Measurements from ENCODE around the gene UTP11. TPM values are rescaled to one million over a fixed set of nuclear protein-coding genes. Genes with fewer than 3 reads are reported as not detected.

The UTP11 gene
- total and polyA plus RNA-seq, 2 donors (not counting 3 experiments of a cell fraction or from before 2014, with no cell fraction given): 20.1 to 54.1 TPM

DNA sequence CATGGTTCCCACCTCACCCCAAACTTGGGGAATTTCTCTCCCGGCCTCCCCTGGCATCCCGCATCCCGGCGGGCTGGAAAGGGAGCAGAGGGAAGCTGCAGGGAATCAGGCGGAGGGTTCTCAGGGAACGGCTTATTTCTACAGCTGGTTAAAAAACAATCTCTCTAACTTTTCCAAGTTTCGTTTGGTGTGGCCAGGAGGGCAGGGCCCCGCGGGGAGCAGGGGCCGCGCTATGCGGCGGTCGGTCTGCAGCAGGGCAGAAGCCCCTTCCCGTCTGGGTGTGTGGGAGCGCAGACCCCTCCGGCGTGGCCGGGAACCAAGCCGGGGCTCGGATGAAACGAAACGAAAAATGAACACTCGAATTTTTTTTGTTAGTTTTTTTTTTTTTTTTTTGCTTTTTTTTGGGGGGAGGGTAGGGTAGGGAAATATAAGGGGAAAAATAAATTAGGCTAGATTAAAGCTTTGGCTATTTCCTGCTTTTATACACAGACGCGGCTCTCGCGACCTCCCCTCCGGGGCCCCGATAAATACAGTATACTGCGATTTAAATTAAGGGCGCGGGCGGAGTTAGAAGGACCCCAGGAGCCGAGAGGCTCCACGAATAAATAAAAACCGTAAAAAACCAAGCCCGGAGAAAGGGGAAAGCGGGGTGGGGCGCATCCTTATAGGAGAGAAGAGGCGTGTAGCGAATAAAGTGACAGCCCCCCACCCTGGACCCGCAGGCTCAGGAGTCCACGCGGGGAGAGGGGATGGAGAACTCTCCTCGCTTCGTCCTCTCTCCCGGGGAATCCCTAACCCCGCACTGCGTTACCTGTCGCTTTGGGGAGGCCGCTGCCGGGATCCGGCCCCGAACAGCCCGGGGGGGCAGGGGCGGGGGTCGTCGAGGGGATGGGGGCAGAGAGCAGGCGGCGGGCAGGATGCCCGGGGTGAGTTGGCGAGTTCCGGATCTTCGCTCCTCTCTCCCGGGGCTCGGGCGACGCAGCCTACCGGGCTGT, 32.0 kb downstream of the UTP11 start:
- CTCF ChIA-PET: interaction anchor here (2.4 kb wide), 1 partner anchor 17 kb away, joined by 12 read pairs; no protein-coding TSS in a partner anchor
- no peaks in the 10 kb centered on the region for H3K79me2 ChIP-seq (ENCODE audit: control insufficient read depth, insufficient read depth, low read length)

DNA sequence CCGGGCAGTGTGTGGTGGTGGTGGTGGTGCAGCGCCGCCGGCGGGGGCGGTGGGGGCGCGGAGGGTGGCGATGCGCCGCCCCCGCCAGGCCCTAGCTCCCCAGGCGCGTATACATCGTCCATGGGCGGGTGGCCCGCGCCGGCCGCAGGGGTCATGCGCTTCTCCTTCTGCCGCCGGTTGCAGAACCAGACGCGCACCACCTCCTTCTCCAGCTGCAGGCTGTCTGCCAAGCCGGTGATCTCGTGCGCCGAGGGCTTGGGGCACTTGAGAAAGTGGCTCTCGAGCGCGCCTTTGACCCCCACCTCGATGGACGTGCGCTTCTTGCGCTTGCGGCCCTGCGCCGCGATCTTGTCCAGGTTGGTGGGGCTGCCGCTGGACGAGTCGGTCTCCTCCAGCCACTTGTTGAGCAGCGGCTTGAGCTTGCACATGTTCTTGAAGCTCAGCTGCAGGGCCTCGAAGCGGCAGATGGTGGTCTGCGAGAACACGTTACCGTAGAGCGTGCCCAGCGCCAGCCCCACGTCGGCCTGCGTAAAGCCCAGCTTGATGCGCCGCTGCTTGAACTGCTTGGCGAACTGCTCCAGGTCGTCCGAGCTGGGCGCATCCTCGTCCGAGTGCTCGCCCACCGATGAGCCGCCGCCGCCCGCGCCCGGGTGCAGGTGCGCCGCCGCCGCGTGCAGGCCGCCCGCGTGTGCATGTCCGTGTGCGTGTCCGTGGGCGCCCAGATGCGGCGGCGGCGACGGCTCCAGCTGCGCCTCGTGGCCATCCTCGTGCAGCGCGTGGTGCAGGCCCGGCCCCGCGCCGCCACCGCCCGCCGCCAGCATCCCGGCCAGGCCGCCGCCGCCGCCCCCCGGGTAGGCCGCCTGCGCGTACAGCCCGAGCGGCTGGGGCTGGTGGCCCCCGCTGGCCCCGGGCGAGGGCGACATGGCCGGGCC, 33.1 kb downstream of the UTP11 start:
- no peak overlapping the region for H3K4me2 ChIP-seq (ENCODE audit: insufficient read depth, low read length)
- H3K27ac ChIP-seq (ENCODE audit: insufficient read depth, low read depth, low read length): no peak overlapping the region
- no peak for DNase-seq (ENCODE audit: low read depth, low spot score)
- H3K36me3 ChIP-seq (ENCODE audit: control insufficient read depth in 2 of 2, extremely low read depth in 1 of 2, insufficient read depth in 2 of 2, low read length in 2 of 2): no peaks in the 10 kb centered on the region
- H3K4me3 ChIP-seq (replicated peaks in 1 of 3; ENCODE audit: insufficient read depth in 1 of 3, low read depth in 1 of 3, low read length in 3 of 3): no peak overlapping the region
- no peaks in the 10 kb centered on the region for H4K20me1 ChIP-seq (replicated peaks; ENCODE audit: control insufficient read depth, extremely low read depth, insufficient read depth, low read length)
- no peaks in the 10 kb centered on the region for H3K9me1 ChIP-seq (replicated peaks; ENCODE audit: control insufficient read depth, extremely low read depth, insufficient read depth, low read length)
- intact Hi-C loops (cut with micrococcal nuclease) (loop anchor here (1.0 to 5.0 kb wide), 2 partner anchors 45 to 92 kb away; no protein-coding TSS in a partner anchor), dilution Hi-C loops (cut with MboI; ENCODE audit: extremely low pct_ligation_motif_present, low sequenced_read_pairs) (no loop called here)
- H2AFZ ChIP-seq (ENCODE audit: low read depth, low read length): no peak overlapping the region
- no peaks in the 10 kb centered on the region for H3K9me3 ChIP-seq (replicated peaks; ENCODE audit: control insufficient read depth, insufficient read depth, low read length)
- CTCF ChIA-PET: interaction anchor here (1.3 to 2.4 kb wide), 4 partner anchors 9 to 46 kb away, joined by 3 to 12 read pairs (median 8); no protein-coding TSS in a partner anchor
- no peaks in the 10 kb centered on the region for H3K79me2 ChIP-seq (ENCODE audit: control insufficient read depth, insufficient read depth, low read length)
- no peak for FAIRE-seq
- BruUV-seq (replicated peaks): no TSS peak
- TF ChIP-seq POLR2A (IDR thresholded peaks at IDR 0.05; ENCODE audit: low read depth, low read length) (no peak), EZH2 (IDR thresholded peaks at IDR 0.05; ENCODE audit: borderline replicate concordance, low read depth, low read length, severe bottlenecking) (peak; percentile 100)
- H3K9ac ChIP-seq (replicated peaks; ENCODE audit: extremely low read depth, insufficient read depth, low read length): no peak overlapping the region
- peaks cover 49 to 66% of the 10 kb centered on the region in 2 experiments for H3K27me3 ChIP-seq (ENCODE audit: control insufficient read depth in 2 of 2, insufficient read depth in 2 of 2, low read length in 2 of 2)
- POLR2A ChIA-PET: no interaction called here
- H3K4me1 ChIP-seq (ENCODE audit: control insufficient read depth, extremely low read depth, insufficient read depth, low read length): peaks cover 7% of the 10 kb centered on the region

More for the DNA sequence above, 32.0 kb downstream of the UTP11 start:
- Histone ChIP-seq H3K36me3 (ENCODE audit: control insufficient read depth in 2 of 2, extremely low read depth in 1 of 2, insufficient read depth in 2 of 2, low read length in 2 of 2) (no peaks in the 10 kb centered on the region), H2AFZ (ENCODE audit: low read depth, low read length) (no peak overlapping the region), H3K27me3 (ENCODE audit: control insufficient read depth in 2 of 2, insufficient read depth in 2 of 2, low read length in 2 of 2) (peaks cover 51 to 66% of the 10 kb centered on the region in 2 experiments), H3K27ac (ENCODE audit: insufficient read depth, low read depth, low read length) (no peak overlapping the region), H3K4me3 (replicated peaks in 1 of 3; ENCODE audit: insufficient read depth in 1 of 3, low read depth in 1 of 3, low read length in 3 of 3) (peak overlapping the region in 2 of 3 experiments; percentile 5 to 17), H3K4me1 (ENCODE audit: control insufficient read depth, extremely low read depth, insufficient read depth, low read length) (peaks cover 7% of the 10 kb centered on the region), H3K9ac (replicated peaks; ENCODE audit: extremely low read depth, insufficient read depth, low read length) (no peak overlapping the region), H4K20me1 (replicated peaks; ENCODE audit: control insufficient read depth, extremely low read depth, insufficient read depth, low read length) (no peaks in the 10 kb centered on the region), H3K9me3 (replicated peaks; ENCODE audit: control insufficient read depth, insufficient read depth, low read length) (no peaks in the 10 kb centered on the region), H3K4me2 (ENCODE audit: insufficient read depth, low read length) (peak overlapping the region; percentile 57), H3K9me1 (replicated peaks; ENCODE audit: control insufficient read depth, extremely low read depth, insufficient read depth, low read length) (no peaks in the 10 kb centered on the region)
- TF ChIP-seq, protein P1, sequence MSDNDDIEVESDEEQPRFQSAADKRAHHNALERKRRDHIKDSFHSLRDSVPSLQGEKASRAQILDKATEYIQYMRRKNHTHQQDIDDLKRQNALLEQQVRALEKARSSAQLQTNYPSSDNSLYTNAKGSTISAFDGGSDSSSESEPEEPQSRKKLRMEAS (IDR thresholded peaks at IDR 0.05; ENCODE audit: insufficient read depth, insufficient read length): no peak
- TF ChIP-seq EZH2 (IDR thresholded peaks at IDR 0.05; ENCODE audit: borderline replicate concordance, low read depth, low read length, severe bottlenecking): peak; percentile 86
- DNase-seq (ENCODE audit: low read depth, low spot score) (no peak), FAIRE-seq (peak; percentile 43)
- intact Hi-C loops (cut with micrococcal nuclease): loop anchor here (1.0 to 5.0 kb wide), 2 partner anchors 44 to 93 kb away; no protein-coding TSS in a partner anchor
- dilution Hi-C loops (cut with MboI; ENCODE audit: extremely low pct_ligation_motif_present, low sequenced_read_pairs): no loop called here
- POLR2A ChIA-PET: no interaction called here
- BruUV-seq (replicated peaks): no TSS peak
